Keratinocyte (primary cell): ENCODE data around the gene MEAF6. TPM values are rescaled to one million over a fixed set of nuclear protein-coding genes. Genes with fewer than 3 reads are reported as not detected.
"Not testable (repeated sequence)": the region's sequence is repeated elsewhere in the genome, so short reads cannot be mapped to it uniquely, and the experiment has no call there.

Experiments
- DNase-seq: peaks from one replicate; pipeline ENCODE4 v3.0.0-alpha.2; 2011; ENCODE audit warnings: low read depth, missing footprints, low spot score
- FAIRE-seq: peaks from 2 replicates; lab custom pipeline; 2011; peaks lifted over from hg19 to GRCh38; lab: Jason Lieb, UNC
- H2AFZ ChIP-seq: 2 replicates; pipeline ENCODE4 v1.6.0; 2012; ENCODE audit warnings: low read length, control low read depth, inconsistent platforms; ENCODE audit not compliant: control insufficient read depth
- H3K27ac ChIP-seq: 2 replicates; pipeline ENCODE4 v1.5.1; 2011; ENCODE audit warnings: low read length; ENCODE audit not compliant: control insufficient read depth, insufficient read depth
- H3K27me3 ChIP-seq: 3 replicates; pipeline ENCODE4 v1.6.0; 2011; ENCODE audit warnings: low read length; ENCODE audit not compliant: control insufficient read depth, insufficient read depth; ENCODE audit errors: extremely low read depth
- H3K36me3 ChIP-seq, 2 experiments: 2 replicates in 1 of 2; 3 replicates in 1 of 2; pipeline ENCODE4 v1.5.1; 2011; ENCODE audit warnings: low read length in 2 of 2, mild to moderate bottlenecking in 1 of 2; ENCODE audit not compliant: control insufficient read depth in 2 of 2, insufficient read depth in 2 of 2; ENCODE audit errors: extremely low read depth in 1 of 2
- H3K4me1 ChIP-seq: 3 replicates; pipeline ENCODE4 v1.5.1; 2011; ENCODE audit warnings: low read length; ENCODE audit not compliant: control insufficient read depth, insufficient read depth; ENCODE audit errors: extremely low read depth
- H3K4me2 ChIP-seq: 3 replicates; pipeline ENCODE4 v1.6.0; 2011; ENCODE audit warnings: low read depth, low read length; ENCODE audit not compliant: control insufficient read depth, insufficient read depth; ENCODE audit errors: extremely low read depth
- H3K4me3 ChIP-seq, 3 experiments: fragments of 200-600 bp in 1 of 3; sonication (generic) in 1 of 3; 2 replicates in 2 of 3; 3 replicates in 1 of 3; pipeline ENCODE4 v1.5.1; 2011 to 2016; ENCODE audit warnings: low read length in 3 of 3, mild to moderate bottlenecking in 3 of 3, control low read depth in 2 of 3, inconsistent platforms in 1 of 3, low read depth in 1 of 3, mixed read lengths in 1 of 3, mixed run types in 1 of 3, moderate library complexity in 1 of 3; ENCODE audit not compliant: control insufficient read depth in 2 of 3, insufficient read depth in 2 of 3; ENCODE audit errors: extremely low read depth in 1 of 3
- H3K79me2 ChIP-seq: 2 replicates; pipeline ENCODE4 v1.6.0; 2012; ENCODE audit warnings: low read length; ENCODE audit not compliant: control insufficient read depth, insufficient read depth
- H3K9ac ChIP-seq: 3 replicates; pipeline ENCODE4 v1.6.0; 2011; ENCODE audit warnings: low read length; ENCODE audit not compliant: control insufficient read depth, insufficient read depth; ENCODE audit errors: extremely low read depth
- H3K9me1 ChIP-seq: 3 replicates; pipeline ENCODE4 v1.6.0; 2011; ENCODE audit warnings: low read length; ENCODE audit not compliant: control insufficient read depth, insufficient read depth; ENCODE audit errors: extremely low read depth
- H3K9me3 ChIP-seq: 2 replicates; pipeline ENCODE4 v1.5.1; 2012; ENCODE audit warnings: low read depth, low read length; ENCODE audit not compliant: control insufficient read depth
- H4K20me1 ChIP-seq: 3 replicates; pipeline ENCODE4 v1.6.0; 2011; ENCODE audit warnings: low read length; ENCODE audit not compliant: control insufficient read depth, insufficient read depth; ENCODE audit errors: extremely low read depth
- CTCF ChIP-seq, 3 experiments: IDR thresholded peaks in 1 of 3; conservative IDR thresholded peaks in 1 of 3; optimal IDR thresholded peaks in 1 of 3; 2 replicates in 2 of 3; 3 replicates in 1 of 3; pipeline versions ENCODE3 to v1.5.1; 2011; ENCODE audit warnings: low read length in 3 of 3, mild to moderate bottlenecking in 3 of 3, moderate library complexity in 2 of 3, control low read depth in 1 of 3, inconsistent platforms in 1 of 3; ENCODE audit not compliant: insufficient read depth in 2 of 3; ENCODE audit errors: extremely low read depth in 1 of 3
- EZH2 ChIP-seq: IDR thresholded peaks from one replicate; pipeline ENCODE4 v1.6.1; 2012; ENCODE audit warnings: inconsistent platforms, mild to moderate bottlenecking, low read length, moderate library complexity
- dilution Hi-C: fragments of 300-500 bp; cut with MboI; formaldehyde crosslinking; loops from one replicate; pipeline ENCODE4 v1.7.0; 2020; ENCODE audit warnings: low sequenced_read_pairs; ENCODE audit not compliant: extremely low pct_ligation_motif_present
- polyA plus RNA-seq, 5 experiments: library from polyadenylated mRNA; depleted of rRNA in 3 of 5; stranded (reverse) in 3 of 5; stranded (forward) in 1 of 5; unstranded in 1 of 5; fragments of >200 nt; gene quantifications; 1 replicate in 1 of 5; 2 replicates in 3 of 5; 3 replicates in 1 of 5; pipeline versions ENCODE4 v1.2.1 to v1.2.3, GENCODE V29; 2011 to 2012; ENCODE audit warnings: missing spikeins in 2 of 5, low read depth in 1 of 5, low replicate concordance in 1 of 5

MEAF6 gene
- polyA plus RNA-seq, 1 donor (not counting 4 experiments of a cell fraction or from before 2014, with no cell fraction given): 51.9 TPM

GRCh38 chr1:37506740-37507139, 7.8 kb downstream of the MEAF6 start:
- Histone ChIP-seq H3K36me3 (peaks cover 4 to 17% of the 10 kb centered on the region in 2 experiments), H3K9me3 (no peaks in the 10 kb centered on the region), H3K9me1 (peaks cover 2% of the 10 kb centered on the region), H3K27ac (no peak overlapping the region), H3K79me2 (peaks cover 4% of the 10 kb centered on the region), H4K20me1 (no peaks in the 10 kb centered on the region), H3K4me1 (no peaks in the 10 kb centered on the region), H3K27me3 (no peaks in the 10 kb centered on the region), H3K4me2 (no peak overlapping the region), H3K4me3 (no peak overlapping the region), H2AFZ (no peak overlapping the region), H3K9ac (no peak overlapping the region)
- dilution Hi-C loops: no loop called here
- FAIRE-seq: no peak
- no peak for TF ChIP-seq EZH2
- TF ChIP-seq CTCF (optimal IDR thresholded peaks at IDR 0.05 in 1 of 3, IDR thresholded peaks at IDR 0.05 in 1 of 3, conservative IDR thresholded peaks at IDR 0.05 in 1 of 3; ENCODE audit: extremely low read depth in 1 of 3, insufficient read depth in 2 of 3, low read length in 3 of 3): no peak
- DNase-seq: no peak

GRCh38 chr1:37502791-37503190, 11.8 kb downstream of the MEAF6 start:
- H2AFZ ChIP-seq, H4K20me1 ChIP-seq, H3K27me3 ChIP-seq, H3K4me3 ChIP-seq, H3K27ac ChIP-seq, H3K4me2 ChIP-seq, H3K9me3 ChIP-seq, H3K9ac ChIP-seq, dilution Hi-C loops, H3K4me1 ChIP-seq, H3K79me2 ChIP-seq, H3K9me1 ChIP-seq, DNase-seq, FAIRE-seq: not testable (repeated sequence)
- H3K36me3 ChIP-seq: peaks cover 9 to 27% of the 10 kb centered on the region in 2 experiments

GRCh38 chr1:37502104-37502503, 12.5 kb downstream of the MEAF6 start:
- dilution Hi-C loops: no loop called here
- no peak for FAIRE-seq
- peaks cover 10% of the 10 kb centered on the region for H3K4me1 ChIP-seq
- H3K9me1 ChIP-seq: peaks cover 3% of the 10 kb centered on the region
- no peaks in the 10 kb centered on the region for H3K9me3 ChIP-seq
- no peak overlapping the region for H3K4me3 ChIP-seq
- no peak overlapping the region for H3K4me2 ChIP-seq
- H3K9ac ChIP-seq: no peak overlapping the region
- H2AFZ ChIP-seq: no peak overlapping the region
- H3K27ac ChIP-seq: no peak overlapping the region
- no peaks in the 10 kb centered on the region for H3K27me3 ChIP-seq
- peaks cover 6% of the 10 kb centered on the region for H3K79me2 ChIP-seq
- H3K36me3 ChIP-seq: peaks cover 9 to 28% of the 10 kb centered on the region in 2 experiments
- TF ChIP-seq EZH2 (no peak), CTCF (optimal IDR thresholded peaks at IDR 0.05 in 1 of 3, IDR thresholded peaks at IDR 0.05 in 1 of 3, conservative IDR thresholded peaks at IDR 0.05 in 1 of 3; ENCODE audit: extremely low read depth in 1 of 3, insufficient read depth in 2 of 3, low read length in 3 of 3) (no peak)
- no peak for DNase-seq
- no peaks in the 10 kb centered on the region for H4K20me1 ChIP-seq
